ENCODE data around the gene WDR33. TPM values are rescaled to one million over a fixed set of nuclear protein-coding genes. Genes with fewer than 3 reads are reported as not detected.

The WDR33 gene
- total and polyA plus RNA-seq, 2 of the 13 experiments (the other 11 are each of a cell fraction or from before 2014, with no cell fraction given): 54.9 to 78.2 TPM

DNA sequence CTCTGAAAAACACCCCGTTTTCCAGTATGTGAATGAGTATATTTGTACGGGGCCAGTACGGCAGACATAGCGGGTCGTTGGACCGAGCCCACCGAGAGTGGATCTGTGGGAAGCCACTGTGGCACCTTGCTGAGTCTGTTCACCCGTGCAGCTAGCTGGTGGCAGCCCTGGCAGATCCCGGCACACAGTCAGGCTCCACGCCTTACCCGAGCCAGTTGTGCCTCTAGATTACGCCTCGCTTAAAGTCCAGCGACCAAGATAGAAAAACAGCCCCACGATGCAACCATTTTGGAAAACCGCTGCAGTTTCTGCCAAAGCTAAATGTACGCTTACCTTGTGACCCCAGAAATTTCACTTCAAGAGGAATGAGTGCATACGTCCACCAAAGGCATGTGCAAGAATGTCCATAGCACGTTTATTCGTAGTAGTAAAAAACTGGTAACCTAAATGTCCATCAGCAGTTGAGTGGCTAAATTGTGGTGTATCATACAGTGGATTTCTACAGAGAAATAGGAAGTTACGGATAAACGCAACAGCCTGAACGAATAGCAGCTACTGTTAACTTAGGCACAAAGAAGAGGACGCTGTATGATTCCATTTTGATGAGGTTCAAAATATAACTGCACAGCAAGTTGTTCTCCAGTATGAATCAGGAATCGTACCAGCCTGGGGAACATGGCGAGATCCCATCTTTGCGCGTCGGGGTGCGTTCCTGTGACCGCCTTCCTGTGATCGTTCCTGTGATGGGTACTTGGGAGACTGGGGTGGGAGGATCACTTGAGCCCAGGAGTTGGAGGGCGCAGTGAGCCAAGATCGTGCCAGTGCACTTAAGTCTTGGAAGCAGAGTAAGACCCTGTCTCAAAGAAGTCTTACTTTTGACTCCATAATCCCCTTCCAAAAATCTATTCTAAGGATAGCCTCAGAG lies 688 bp upstream of the WDR33 start (continued):
- TF ChIP-seq FOXA1 (IDR thresholded peaks at IDR 0.05): no peak
- no peak for TF ChIP-seq FOXA1 (CRISPR knock-in tag; IDR thresholded peaks at IDR 0.05)
- TF ChIP-seq ZNF432 (CRISPR knock-in tag; IDR thresholded peaks at IDR 0.05; ENCODE audit: borderline replicate concordance): no peak
- TF ChIP-seq, protein P1, sequence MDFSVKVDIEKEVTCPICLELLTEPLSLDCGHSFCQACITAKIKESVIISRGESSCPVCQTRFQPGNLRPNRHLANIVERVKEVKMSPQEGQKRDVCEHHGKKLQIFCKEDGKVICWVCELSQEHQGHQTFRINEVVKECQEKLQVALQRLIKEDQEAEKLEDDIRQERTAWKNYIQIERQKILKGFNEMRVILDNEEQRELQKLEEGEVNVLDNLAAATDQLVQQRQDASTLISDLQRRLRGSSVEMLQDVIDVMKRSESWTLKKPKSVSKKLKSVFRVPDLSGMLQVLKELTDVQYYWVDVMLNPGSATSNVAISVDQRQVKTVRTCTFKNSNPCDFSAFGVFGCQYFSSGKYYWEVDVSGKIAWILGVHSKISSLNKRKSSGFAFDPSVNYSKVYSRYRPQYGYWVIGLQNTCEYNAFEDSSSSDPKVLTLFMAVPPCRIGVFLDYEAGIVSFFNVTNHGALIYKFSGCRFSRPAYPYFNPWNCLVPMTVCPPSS (IDR thresholded peaks at IDR 0.05): no peak
- no peak for TF ChIP-seq ATF7 (IDR thresholded peaks at IDR 0.05)
- TF ChIP-seq ATF7 (CRISPR knock-in tag; IDR thresholded peaks at IDR 0.05): no peak
- no peak for TF ChIP-seq MTA1 (CRISPR knock-in tag; IDR thresholded peaks at IDR 0.05; ENCODE audit: borderline replicate concordance)
- TF ChIP-seq ZNF451 (CRISPR knock-in tag; IDR thresholded peaks at IDR 0.05): no peak
- no peak; the same call in none of the 2 replicates for TF ChIP-seq ERF (CRISPR knock-in tag; IDR thresholded peaks at IDR 0.05)
- TF ChIP-seq, protein P2, sequence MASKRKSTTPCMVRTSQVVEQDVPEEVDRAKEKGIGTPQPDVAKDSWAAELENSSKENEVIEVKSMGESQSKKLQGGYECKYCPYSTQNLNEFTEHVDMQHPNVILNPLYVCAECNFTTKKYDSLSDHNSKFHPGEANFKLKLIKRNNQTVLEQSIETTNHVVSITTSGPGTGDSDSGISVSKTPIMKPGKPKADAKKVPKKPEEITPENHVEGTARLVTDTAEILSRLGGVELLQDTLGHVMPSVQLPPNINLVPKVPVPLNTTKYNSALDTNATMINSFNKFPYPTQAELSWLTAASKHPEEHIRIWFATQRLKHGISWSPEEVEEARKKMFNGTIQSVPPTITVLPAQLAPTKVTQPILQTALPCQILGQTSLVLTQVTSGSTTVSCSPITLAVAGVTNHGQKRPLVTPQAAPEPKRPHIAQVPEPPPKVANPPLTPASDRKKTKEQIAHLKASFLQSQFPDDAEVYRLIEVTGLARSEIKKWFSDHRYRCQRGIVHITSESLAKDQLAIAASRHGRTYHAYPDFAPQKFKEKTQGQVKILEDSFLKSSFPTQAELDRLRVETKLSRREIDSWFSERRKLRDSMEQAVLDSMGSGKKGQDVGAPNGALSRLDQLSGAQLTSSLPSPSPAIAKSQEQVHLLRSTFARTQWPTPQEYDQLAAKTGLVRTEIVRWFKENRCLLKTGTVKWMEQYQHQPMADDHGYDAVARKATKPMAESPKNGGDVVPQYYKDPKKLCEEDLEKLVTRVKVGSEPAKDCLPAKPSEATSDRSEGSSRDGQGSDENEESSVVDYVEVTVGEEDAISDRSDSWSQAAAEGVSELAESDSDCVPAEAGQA (IDR thresholded peaks at IDR 0.05; ENCODE audit: low read depth): no peak
- TF ChIP-seq, protein P2 (CRISPR knock-in tag; IDR thresholded peaks at IDR 0.05; ENCODE audit: borderline replicate concordance): no peak
- no peak for TF ChIP-seq ZNF792 (CRISPR knock-in tag; IDR thresholded peaks at IDR 0.05)
- TF ChIP-seq ETV6 (CRISPR knock-in tag; conservative IDR thresholded peaks at IDR 0.05): no peak
- TF ChIP-seq ZKSCAN8 (CRISPR knock-in tag; IDR thresholded peaks at IDR 0.05; ENCODE audit: borderline replicate concordance): 0 out of 2 replicates have a peak, but pooled peaks have one; percentile 12
- TF ChIP-seq, protein P3, sequence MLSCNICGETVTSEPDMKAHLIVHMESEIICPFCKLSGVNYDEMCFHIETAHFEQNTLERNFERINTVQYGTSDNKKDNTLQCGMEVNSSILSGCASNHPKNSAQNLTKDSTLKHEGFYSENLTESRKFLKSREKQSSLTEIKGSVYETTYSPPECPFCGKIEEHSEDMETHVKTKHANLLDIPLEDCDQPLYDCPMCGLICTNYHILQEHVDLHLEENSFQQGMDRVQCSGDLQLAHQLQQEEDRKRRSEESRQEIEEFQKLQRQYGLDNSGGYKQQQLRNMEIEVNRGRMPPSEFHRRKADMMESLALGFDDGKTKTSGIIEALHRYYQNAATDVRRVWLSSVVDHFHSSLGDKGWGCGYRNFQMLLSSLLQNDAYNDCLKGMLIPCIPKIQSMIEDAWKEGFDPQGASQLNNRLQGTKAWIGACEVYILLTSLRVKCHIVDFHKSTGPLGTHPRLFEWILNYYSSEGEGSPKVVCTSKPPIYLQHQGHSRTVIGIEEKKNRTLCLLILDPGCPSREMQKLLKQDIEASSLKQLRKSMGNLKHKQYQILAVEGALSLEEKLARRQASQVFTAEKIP (CRISPR knock-in tag; IDR thresholded peaks at IDR 0.05; ENCODE audit: borderline replicate concordance): no peak
- TF ChIP-seq PAX8 (CRISPR knock-in tag; IDR thresholded peaks at IDR 0.05; ENCODE audit: borderline replicate concordance): no peak
- no peak for TF ChIP-seq ZNF674 (CRISPR knock-in tag; IDR thresholded peaks at IDR 0.05; ENCODE audit: low read depth)
- TF ChIP-seq SRY (CRISPR knock-in tag; IDR thresholded peaks at IDR 0.05): no peak
- TF ChIP-seq, protein P4, sequence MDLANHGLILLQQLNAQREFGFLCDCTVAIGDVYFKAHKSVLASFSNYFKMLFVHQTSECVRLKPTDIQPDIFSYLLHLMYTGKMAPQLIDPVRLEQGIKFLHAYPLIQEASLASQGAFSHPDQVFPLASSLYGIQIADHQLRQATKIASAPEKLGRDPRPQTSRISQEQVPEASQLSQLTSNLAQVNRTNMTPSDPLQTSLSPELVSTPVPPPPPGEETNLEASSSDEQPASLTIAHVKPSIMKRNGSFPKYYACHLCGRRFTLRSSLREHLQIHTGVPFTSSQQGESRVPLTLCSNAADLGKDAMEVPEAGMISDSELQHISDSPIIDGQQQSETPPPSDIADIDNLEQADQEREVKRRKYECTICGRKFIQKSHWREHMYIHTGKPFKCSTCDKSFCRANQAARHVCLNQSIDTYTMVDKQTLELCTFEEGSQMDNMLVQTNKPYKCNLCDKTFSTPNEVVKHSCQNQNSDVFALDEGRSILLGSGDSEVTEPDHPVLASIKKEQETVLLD (CRISPR knock-in tag; IDR thresholded peaks at IDR 0.05; ENCODE audit: low read depth): no peak
- TF ChIP-seq SIN3B (IDR thresholded peaks at IDR 0.05; ENCODE audit: low read length): no peak
